CD14-positive monocyte (primary cell): ENCODE measurements around the gene DOCK8. TPM values are rescaled to one million over a fixed set of nuclear protein-coding genes. Genes with fewer than 3 reads are reported as not detected.

Experiments used
- DNase-seq, 3 donors: peaks; one replicate each; pipeline ENCODE4 v3.0.0-alpha.2; 2011 to 2022
- H2AFZ ChIP-seq: 2 replicates; pipeline ENCODE4 v1.6.0; 2012; ENCODE audit warnings: mild to moderate bottlenecking, low read depth, low read length, inconsistent platforms; ENCODE audit not compliant: insufficient read depth, poor library complexity, severe bottlenecking
- H3K27ac ChIP-seq, 2 donors: 1 replicate in 1 of 2; 2 replicates in 1 of 2; pipeline ENCODE4 v1.5.1; 2012 to 2013; ENCODE audit warnings: low read length in 2 of 2, control low read depth in 1 of 2, inconsistent platforms in 1 of 2, low read depth in 1 of 2, mild to moderate bottlenecking in 1 of 2
- H3K27me3 ChIP-seq, 2 donors: one replicate each; pipeline versions ENCODE4 v1.6.0 to v1.6.1; 2011 to 2013; ENCODE audit warnings: low read length in 2 of 2; ENCODE audit not compliant: control insufficient read depth in 2 of 2, insufficient read depth in 2 of 2
- H3K36me3 ChIP-seq, 2 donors: replicated peaks in 1 of 2; 1 replicate in 1 of 2; 2 replicates in 1 of 2; pipeline versions ENCODE4 v1.5.1 to v1.6.1; 2012 to 2013; ENCODE audit warnings: low read length in 2 of 2, control low read depth in 1 of 2, inconsistent platforms in 1 of 2, mild to moderate bottlenecking in 1 of 2; ENCODE audit not compliant: insufficient read depth in 2 of 2, control insufficient read depth in 1 of 2
- H3K4me1 ChIP-seq, 2 donors: 1 replicate in 1 of 2; 2 replicates in 1 of 2; pipeline versions ENCODE4 v1.5.1 to v1.6.1; 2012 to 2013; ENCODE audit warnings: low read length in 2 of 2, control low read depth in 1 of 2, inconsistent platforms in 1 of 2, mild to moderate bottlenecking in 1 of 2, moderate library complexity in 1 of 2; ENCODE audit not compliant: insufficient read depth in 2 of 2, control insufficient read depth in 1 of 2
- H3K4me2 ChIP-seq: replicated peaks from 2 replicates; pipeline ENCODE3; 2012; ENCODE audit warnings: low read length, moderate library complexity, mild to moderate bottlenecking; ENCODE audit not compliant: poor library complexity, severe bottlenecking; ENCODE audit errors: extremely low read depth
- H3K4me3 ChIP-seq, 3 experiments: fragments of 200-600 bp in 1 of 3; sonication (generic) in 1 of 3; replicated peaks in 1 of 3; 1 replicate in 2 of 3; 2 replicates in 1 of 3; pipeline ENCODE4 v1.5.1; 2011 to 2013; ENCODE audit warnings: low read length in 3 of 3, mild to moderate bottlenecking in 3 of 3, control low read depth in 2 of 3, low read depth in 2 of 3, inconsistent platforms in 1 of 3, moderate library complexity in 1 of 3
- H3K79me2 ChIP-seq: 2 replicates; pipeline ENCODE4 v1.6.0; 2012; ENCODE audit warnings: mild to moderate bottlenecking, control low read depth, inconsistent platforms, low read length, moderate library complexity; ENCODE audit not compliant: insufficient read depth
- H3K9ac ChIP-seq: 2 replicates; pipeline ENCODE4 v1.6.0; 2017; ENCODE audit warnings: low read length, mild to moderate bottlenecking; ENCODE audit not compliant: insufficient read depth, poor library complexity, severe bottlenecking
- H3K9me3 ChIP-seq, 2 donors: replicated peaks in 1 of 2; 1 replicate in 1 of 2; 2 replicates in 1 of 2; pipeline versions ENCODE4 v1.5.1 to v1.6.1; 2012 to 2013; ENCODE audit warnings: low read length in 2 of 2, control low read depth in 1 of 2; ENCODE audit not compliant: control insufficient read depth in 1 of 2, insufficient read depth in 1 of 2
- H4K20me1 ChIP-seq: 2 replicates; pipeline ENCODE4 v1.6.0; 2012; ENCODE audit warnings: mild to moderate bottlenecking, low read length, control low read depth, moderate library complexity; ENCODE audit not compliant: insufficient read depth
- H3K27ac Mint-ChIP-seq, 7 donors: one replicate each; pipeline ENCODE4 v1.8.0; 2020; ENCODE audit warnings: mild to moderate bottlenecking in 7 of 7, mixed read lengths in 7 of 7, moderate library complexity in 6 of 7, inconsistent platforms in 2 of 7
- H3K27me3 Mint-ChIP-seq, 3 donors: one replicate each; pipeline ENCODE4 v1.8.0; 2021 to 2022; ENCODE audit warnings: low read depth in 3 of 3, mild to moderate bottlenecking in 3 of 3, mixed read lengths in 3 of 3, moderate library complexity in 3 of 3, inconsistent platforms in 1 of 3
- H3K36me3 Mint-ChIP-seq, 2 donors: one replicate each; pipeline ENCODE4 v1.8.0; 2020; ENCODE audit warnings: mixed read lengths in 2 of 2, inconsistent platforms in 1 of 2, mild to moderate bottlenecking in 1 of 2
- H3K4me1 Mint-ChIP-seq: one replicate; pipeline ENCODE4 v1.8.0; 2020; ENCODE audit warnings: mild to moderate bottlenecking, mixed read lengths
- H3K4me3 Mint-ChIP-seq, 2 donors: one replicate each; pipeline ENCODE4 v1.8.0; 2020; ENCODE audit warnings: mild to moderate bottlenecking in 2 of 2, mixed read lengths in 2 of 2, moderate library complexity in 1 of 2
- H3K9me3 Mint-ChIP-seq, 7 donors: one replicate each; pipeline ENCODE4 v1.8.0; 2020 to 2022; ENCODE audit warnings: mixed read lengths in 7 of 7, mild to moderate bottlenecking in 6 of 7, moderate library complexity in 6 of 7, inconsistent platforms in 2 of 7
- CTCF ChIP-seq: fragments of 200-600 bp; IDR thresholded peaks from one replicate; pipeline ENCODE4 v1.8.0; 2022; ENCODE audit warnings: antibody characterized with exemption, mild to moderate bottlenecking
- WGBS: methylation state at CpG from one replicate; pipeline ENCODE4 v1.1.5; 2013; ENCODE audit warnings: missing lambda C conversion rate; ENCODE audit not compliant: insufficient coverage; 5-methylcytosine and 5-hydroxymethylcytosine counted together
- intact Hi-C, 2 donors: fragments of 100-400 bp; cut with micrococcal nuclease; formaldehyde crosslinking; loops; one replicate each; pipeline versions ENCODE4 v1.15.0 to v1.15.1; 2023
- polyA plus RNA-seq, 3 donors: library from polyadenylated mRNA; depleted of rRNA in 1 of 3; unstranded in 2 of 3; stranded (reverse) in 1 of 3; fragments of 300-500 nt in 2 of 3; fragments of >200 nt in 1 of 3; fragmentation: Illumina TruSeq in 2 of 3; gene quantifications; 1 replicate in 2 of 3; 2 replicates in 1 of 3; pipeline ENCODE4 v1.2.3, GENCODE V29; 2012 to 2021

DOCK8 gene
- polyA plus RNA-seq, 3 donors: 46.8 to 100 (median 95.4) TPM

DNA sequence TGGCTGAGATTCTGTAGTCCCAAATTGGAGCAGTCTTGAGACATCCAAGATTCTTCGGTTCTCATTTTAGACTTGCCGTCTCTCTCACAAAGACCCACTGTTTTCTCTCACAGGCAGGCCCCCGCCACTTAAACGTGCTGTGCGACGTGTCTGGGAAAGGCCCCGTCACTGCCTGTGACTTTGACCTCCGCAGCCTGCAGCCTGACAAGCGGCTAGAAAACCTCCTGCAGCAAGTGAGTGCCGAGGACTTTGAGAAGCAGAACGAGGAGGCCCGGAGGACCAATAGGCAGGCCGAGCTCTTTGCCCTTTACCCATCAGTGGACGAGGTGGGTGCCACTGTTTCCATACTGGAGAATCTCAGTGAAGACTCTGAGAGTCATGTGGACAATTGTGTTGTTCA, 97.2 kb downstream of the DOCK8 start:
- H3K36me3 Mint-ChIP-seq: peaks cover 69 to 84% of the 10 kb centered on the region in 2 donors
- no peak overlapping the region for H3K4me3 Mint-ChIP-seq
- Histone ChIP-seq H3K4me2 (no peak overlapping the region), H3K4me3 (no peak overlapping the region), H3K9me3 (no peaks in the 10 kb centered on the region), H4K20me1 (peaks cover 98% of the 10 kb centered on the region), H2AFZ (no peak overlapping the region), H3K36me3 (peaks cover 87 to 99% of the 10 kb centered on the region in 2 donors), H3K27ac (peak overlapping the region in 1 of 2 donors; percentile 32), H3K9ac (no peak overlapping the region), H3K27me3 (no peaks in the 10 kb centered on the region), H3K4me1 (no peaks in the 10 kb centered on the region), H3K79me2 (peaks cover 54% of the 10 kb centered on the region)
- intact Hi-C loops: no loop called here
- peak overlapping the region in 2 of 7 donors; percentile 33 to 37 for H3K27ac Mint-ChIP-seq
- no peak for TF ChIP-seq CTCF
- H3K9me3 Mint-ChIP-seq: no peaks in the 10 kb centered on the region
- no peak for DNase-seq
- 100% methylated on average over 13 of the region's 14 CpGs for WGBS
- no peaks in the 10 kb centered on the region for H3K27me3 Mint-ChIP-seq
- H3K4me1 Mint-ChIP-seq: peaks cover under 1% of the 10 kb centered on the region

DNA sequence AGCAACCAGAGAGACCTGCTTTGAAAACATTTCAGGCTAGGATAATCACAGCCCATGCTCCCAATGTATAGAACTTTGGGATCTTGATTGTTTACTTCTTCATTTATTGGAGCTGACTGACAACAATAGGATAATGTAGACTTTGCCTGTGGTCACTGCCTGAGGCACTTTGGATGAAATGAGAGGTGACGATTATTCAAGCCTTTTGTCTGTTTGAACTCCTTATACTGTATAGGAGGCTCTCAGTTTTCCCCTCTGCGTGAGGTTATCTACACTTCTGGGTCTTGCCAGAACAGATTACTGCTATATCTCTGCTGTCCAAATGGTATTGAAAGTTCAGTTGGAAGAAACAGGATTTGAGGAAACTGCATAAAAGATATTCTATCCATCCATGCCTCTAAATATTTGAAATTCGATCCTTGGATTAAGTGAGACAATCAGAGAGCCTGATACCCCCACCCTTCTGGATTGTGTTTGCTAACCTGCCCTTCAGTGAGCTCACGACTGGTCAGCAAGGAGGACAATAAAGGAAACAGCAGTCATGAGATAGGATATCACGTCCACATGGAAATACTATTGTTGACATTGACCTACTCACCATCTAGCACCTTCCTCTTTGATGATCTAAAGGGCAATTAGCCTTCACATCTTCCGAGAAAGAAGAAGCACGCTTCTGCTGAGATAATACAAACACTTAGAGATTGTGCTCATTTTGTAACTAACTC, 98.1 kb downstream of the DOCK8 start:
- Mint-ChIP-seq H3K4me1 (no peaks in the 10 kb centered on the region), H3K27ac (peak overlapping the region in 2 of 7 donors; percentile 8 to 68), H3K36me3 (peaks cover 71 to 85% of the 10 kb centered on the region in 2 donors), H3K4me3 (no peak overlapping the region), H3K27me3 (no peaks in the 10 kb centered on the region), H3K9me3 (no peaks in the 10 kb centered on the region)
- H3K4me3 ChIP-seq: no peak overlapping the region
- no peak overlapping the region for H3K9ac ChIP-seq
- H3K79me2 ChIP-seq: peaks cover 53% of the 10 kb centered on the region
- H3K36me3 ChIP-seq: peaks cover 89 to 99% of the 10 kb centered on the region in 2 donors
- no peaks in the 10 kb centered on the region for H3K4me1 ChIP-seq
- no peak overlapping the region for H3K4me2 ChIP-seq
- no peak for DNase-seq
- 100% methylated on average over 3 of the region's 7 CpGs for WGBS
- intact Hi-C loops: no loop called here
- no peaks in the 10 kb centered on the region for H3K9me3 ChIP-seq
- H2AFZ ChIP-seq: no peak overlapping the region
- no peak for TF ChIP-seq CTCF
- peaks cover 98% of the 10 kb centered on the region for H4K20me1 ChIP-seq
- H3K27me3 ChIP-seq: no peaks in the 10 kb centered on the region
- peak overlapping the region in 1 of 2 donors; percentile 32 for H3K27ac ChIP-seq
